Caki2 (cell line): ENCODE measurements around the gene NR2F1-AS1. TPM values are rescaled to one million over a fixed set of nuclear protein-coding genes. Genes with fewer than 3 reads are reported as not detected.
"Not testable (repeated sequence)": the region's sequence is repeated elsewhere in the genome, so short reads cannot be mapped to it uniquely, and the experiment has no call there.

Experiments
- DNase-seq: peaks from one replicate; pipeline ENCODE4 v3.0.0-alpha.2; 2015; ENCODE audit warnings: low read depth
- in situ Hi-C: cut with HindIII; loops from 2 replicates; pipeline ENCODE4 v1.10.0; 2016; ENCODE audit warnings: low sequenced_read_pairs, low pct_unique_long_range_greater_than_20kb, mixed read lengths
- total RNA-seq: library from RNA; depleted of rRNA; stranded (reverse); fragments of >200 nt; shearing (Covaris generic); gene quantifications from 2 replicates; pipeline ENCODE4 v1.2.3, GENCODE V29; 2014; ENCODE audit warnings: low replicate concordance

The NR2F1-AS1 gene
- total RNA-seq, 1 experiment from 2014 or later, result not detected

DNA sequence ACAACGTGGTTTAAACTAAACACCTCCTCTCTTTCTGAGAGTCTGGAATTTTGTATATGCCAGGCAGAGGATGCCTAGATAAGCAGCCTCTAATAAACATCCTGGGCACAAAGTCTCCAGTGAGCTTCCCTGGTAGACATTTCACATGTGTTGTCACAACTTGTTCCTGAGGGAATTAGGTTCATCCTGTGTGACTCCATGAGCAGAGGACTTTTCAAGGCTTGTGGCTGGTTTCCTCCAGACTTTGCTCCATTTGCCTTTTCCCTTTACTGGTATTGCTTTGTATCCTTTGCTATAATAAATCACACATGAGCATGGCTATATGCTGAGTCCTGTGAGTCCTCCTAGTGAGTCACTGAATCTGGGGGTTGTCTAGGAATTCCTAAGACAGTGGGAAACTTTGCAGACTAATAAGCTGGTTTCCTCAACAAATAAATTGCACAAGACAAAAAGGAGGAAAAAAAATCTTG lies 77.4 kb downstream of the NR2F1-AS1 start:
- no peak for DNase-seq
- in situ Hi-C loops, result no loop called here

DNA sequence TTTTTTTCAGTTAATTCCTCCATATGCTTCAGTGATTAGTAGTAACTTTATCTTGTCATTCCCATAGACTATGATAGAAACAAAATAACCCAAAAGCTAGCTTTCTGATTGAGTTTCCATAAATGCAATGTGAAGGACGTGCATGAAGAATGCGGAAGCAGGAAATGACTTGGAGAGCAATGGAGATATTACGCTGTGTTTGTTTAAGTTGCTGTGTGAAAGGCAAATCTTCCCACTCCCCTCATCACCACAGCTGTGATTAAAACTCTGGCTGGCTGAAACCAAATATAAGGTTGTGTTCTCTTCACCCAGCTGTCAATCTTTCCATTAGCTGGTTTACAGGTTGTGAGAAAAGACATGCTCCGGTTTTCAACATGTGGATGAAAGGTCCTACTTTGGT lies 83.9 kb downstream of the NR2F1-AS1 start:
- in situ Hi-C loops, result no loop called here
- no peak for DNase-seq

DNA sequence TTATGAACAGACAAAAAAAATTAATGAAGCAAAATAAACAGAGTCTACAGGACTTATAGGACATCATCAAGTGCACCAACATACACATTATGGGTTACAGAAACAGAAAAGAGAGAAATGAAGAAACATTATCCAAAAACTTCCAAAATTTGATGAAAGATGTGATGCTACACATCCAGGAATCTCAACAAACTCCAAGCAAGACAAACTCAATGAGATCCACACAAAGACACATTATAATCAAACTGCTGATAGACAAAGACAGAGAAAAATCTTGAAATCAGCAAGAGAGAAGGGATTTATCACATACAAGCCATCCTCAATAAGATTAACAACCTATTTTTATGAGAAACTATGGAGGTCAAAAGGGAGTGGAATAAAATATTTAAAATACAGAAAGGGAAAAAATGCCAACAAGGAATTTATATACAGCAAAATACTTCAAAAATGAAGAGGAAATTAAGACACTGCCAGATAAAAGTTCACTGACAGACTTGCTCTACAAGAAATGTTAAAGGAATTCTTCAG lies 101.0 kb downstream of the NR2F1-AS1 start:
- no peak for DNase-seq
- in situ Hi-C loops, result no loop called here

- DNase-seq, result no peak
- in situ Hi-C loops, result no loop called here
Observed at GRCh38 chr5:93477816-93478215, 103.2 kb downstream of the NR2F1-AS1 start.

GRCh38 chr5:93476251-93476742 lies 104.7 kb downstream of the NR2F1-AS1 start:
- in situ Hi-C loops, result no loop called here

DNA sequence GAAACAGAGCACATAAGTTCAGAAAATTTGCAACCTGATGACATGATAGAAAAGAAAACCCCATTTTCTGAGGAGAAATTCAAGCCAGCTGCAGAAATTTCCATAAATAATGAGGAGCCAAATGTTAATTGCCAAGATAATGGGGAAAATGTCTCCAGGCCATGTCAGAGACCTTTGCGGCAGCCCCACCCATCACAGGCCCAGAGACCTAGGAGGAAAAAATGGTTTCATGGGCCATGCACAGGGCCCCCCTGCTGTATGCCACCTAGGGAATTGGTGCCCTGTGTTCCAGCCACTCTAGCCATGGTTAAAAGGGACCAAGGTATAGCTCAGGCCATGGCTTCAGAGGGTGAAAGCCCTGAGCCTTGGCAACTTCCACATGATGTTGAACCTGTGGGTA lies 118.1 kb downstream of the NR2F1-AS1 start:
- in situ Hi-C loops, result no loop called here
- DNase-seq, result no peak

More at GRCh38 chr5:93476251-93476742, 104.7 kb downstream of the NR2F1-AS1 start:
- no peak for DNase-seq

- in situ Hi-C loops, result no loop called here
- DNase-seq, result no peak
Observed at GRCh38 chr5:93461756-93462155, 119.3 kb downstream of the NR2F1-AS1 start.

GRCh38 chr5:93460286-93460685 lies 120.7 kb downstream of the NR2F1-AS1 start:
- DNase-seq, result no peak
- in situ Hi-C loops, result no loop called here

DNA sequence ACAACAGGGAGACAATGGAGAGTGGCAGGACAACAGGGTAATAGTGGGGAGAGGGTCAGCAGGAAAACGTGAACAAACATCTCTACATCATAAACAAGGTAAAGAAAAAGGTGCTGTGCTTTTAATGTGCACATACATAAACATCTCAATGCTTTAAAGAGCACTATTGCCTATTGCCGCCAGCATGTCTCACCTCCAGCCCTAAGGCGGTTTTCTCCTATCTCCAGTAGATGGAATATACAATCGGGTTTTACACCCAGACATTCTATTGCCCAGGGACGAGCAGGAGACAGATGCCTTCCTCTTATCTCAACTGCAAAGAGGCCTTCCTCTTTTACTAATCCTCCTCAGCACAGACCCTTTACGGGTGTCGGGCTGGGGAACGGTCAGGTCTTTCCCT lies 124.2 kb downstream of the NR2F1-AS1 start:
- DNase-seq, in situ Hi-C loops: not testable (repeated sequence)

- no peak for DNase-seq
- in situ Hi-C loops, result no loop called here
Observed at GRCh38 chr5:93454896-93455295, 126.1 kb downstream of the NR2F1-AS1 start.

DNA sequence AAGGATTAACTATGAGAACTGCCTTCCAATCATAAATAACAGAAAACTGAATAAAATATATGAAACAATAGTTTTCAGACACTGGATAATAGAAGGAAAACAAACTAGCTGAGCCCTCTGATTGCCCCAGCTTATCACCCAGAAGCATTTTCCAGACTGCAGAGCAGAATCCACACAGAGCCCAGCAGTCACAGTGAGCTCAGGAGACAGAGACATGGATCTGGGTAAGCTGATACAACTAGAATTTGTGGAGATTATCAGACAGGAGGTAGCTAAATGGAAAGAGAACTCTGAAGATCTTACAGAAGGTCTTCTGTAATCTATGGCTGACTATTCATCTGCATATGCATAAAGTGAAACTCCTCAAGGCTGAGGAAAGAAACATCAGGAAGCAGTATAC lies 128.8 kb downstream of the NR2F1-AS1 start:
- DNase-seq, result no peak
- in situ Hi-C loops, result no loop called here

GRCh38 chr5:93438124-93438523 lies 142.9 kb downstream of the NR2F1-AS1 start:
- in situ Hi-C loops, result no loop called here
- no peak for DNase-seq

GRCh38 chr5:93436083-93436482 lies 144.9 kb downstream of the NR2F1-AS1 start:
- no peak for DNase-seq
- in situ Hi-C loops, result no loop called here

DNA sequence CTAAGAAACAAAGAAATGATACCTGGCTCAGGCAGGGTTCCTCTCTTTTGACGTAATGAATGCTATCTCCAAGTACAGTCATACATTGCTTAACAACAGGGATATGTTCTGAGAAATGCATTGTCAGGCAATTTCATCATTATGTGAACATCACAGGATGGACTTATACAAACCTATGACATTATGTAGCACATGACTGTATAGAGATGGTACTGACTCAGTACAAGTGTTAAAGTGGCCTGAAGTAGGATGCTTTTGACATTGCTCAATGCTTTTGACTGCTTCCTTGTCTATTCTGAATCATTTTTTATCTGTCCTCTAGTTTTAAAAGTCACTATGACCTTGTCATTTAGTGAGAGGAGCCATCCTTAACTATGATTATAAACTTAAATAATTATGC lies 147.6 kb downstream of the NR2F1-AS1 start:
- DNase-seq, result no peak
- in situ Hi-C loops, result no loop called here

- in situ Hi-C loops, result no loop called here
- DNase-seq, result no peak
Observed at GRCh38 chr5:93431250-93431649, 149.8 kb downstream of the NR2F1-AS1 start.

DNA sequence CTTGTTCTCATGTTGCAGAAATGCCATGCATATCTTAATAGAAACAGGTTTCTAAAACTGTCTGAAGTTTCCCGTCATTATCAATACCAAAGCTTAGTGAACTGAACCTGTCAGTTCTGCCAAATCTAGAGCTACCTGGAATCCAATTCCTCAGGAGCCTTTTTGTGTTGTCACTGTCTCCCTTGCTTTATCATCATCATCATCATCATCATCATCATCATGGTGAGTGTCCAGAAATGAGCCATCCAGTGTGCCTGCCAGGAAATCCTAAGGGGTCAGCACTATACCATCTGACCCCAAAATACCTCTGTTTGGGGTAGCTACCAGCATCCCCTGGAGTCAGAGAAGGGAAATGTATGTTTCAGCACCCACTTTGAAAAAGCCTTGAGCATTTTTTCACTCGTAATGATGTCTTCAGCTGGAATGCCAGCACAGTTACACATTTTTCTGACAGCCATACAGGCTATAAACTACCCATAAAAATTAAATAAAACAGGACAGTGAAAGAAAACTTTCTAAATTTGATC lies 150.3 kb downstream of the NR2F1-AS1 start:
- in situ Hi-C loops, result no loop called here
- no peak for DNase-seq

DNA sequence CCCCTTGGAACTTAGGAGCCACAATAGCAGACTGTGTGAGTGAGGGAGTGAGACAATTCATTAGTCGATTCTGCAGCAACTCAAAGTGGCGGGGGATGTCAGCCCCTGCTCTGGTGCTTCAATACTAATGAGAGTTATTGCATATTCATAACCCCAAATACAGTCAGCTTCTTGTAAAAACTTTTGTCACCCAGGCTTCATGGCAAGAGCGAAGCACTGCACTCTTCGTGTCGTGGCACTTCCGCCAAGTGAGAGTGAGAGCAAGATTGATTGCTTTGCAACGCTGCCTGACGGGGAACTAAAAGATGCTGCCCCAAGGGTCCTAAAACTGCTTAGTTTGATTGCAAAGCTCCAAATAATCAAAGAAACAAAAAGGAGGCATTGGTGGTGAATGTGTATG lies 150.9 kb downstream of the NR2F1-AS1 start:
- in situ Hi-C loops, result no loop called here
- no peak for DNase-seq

DNA sequence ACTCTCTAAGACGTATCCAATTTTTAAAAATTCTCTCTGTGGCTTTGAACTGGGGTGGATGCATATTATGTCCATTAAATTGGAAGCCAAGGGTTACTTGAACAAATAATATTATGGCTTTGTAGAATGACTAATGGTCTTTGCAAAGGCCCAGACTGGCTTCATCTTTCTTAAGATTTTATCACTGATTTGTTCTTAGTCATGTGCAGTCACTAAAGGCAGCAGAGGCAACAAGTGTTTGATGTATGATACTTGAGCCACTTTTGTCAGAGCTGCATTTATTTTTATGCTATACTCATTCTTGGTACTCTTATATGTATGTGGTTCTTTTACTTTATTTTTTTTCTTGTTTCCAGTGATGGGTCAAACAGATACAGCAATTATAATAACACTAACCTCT lies 152.2 kb downstream of the NR2F1-AS1 start:
- in situ Hi-C loops, result no loop called here
- no peak for DNase-seq

- in situ Hi-C loops, result no loop called here
- DNase-seq, result no peak
Observed at GRCh38 chr5:93427316-93427715, 153.7 kb downstream of the NR2F1-AS1 start.

DNA sequence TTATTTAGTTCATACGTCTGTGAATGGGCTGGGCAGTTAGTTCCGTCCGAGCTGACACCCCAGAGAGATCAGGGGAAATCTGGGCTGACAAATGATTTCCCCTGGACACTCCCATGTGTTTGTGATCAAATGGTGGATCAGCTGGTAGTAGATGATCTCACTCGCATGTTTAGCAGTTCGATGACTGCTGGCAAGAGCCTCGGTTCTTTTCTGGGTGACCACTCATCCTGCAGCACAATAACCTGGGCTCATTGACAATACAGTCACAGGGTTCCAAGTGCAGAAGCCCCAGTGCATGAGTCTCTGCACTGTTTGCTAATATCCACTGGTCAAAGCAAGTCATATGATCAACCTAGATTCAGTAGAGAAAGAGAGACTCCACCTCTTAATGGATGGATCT lies 155.9 kb downstream of the NR2F1-AS1 start:
- no peak for DNase-seq

More for the DNA sequence above, 155.9 kb downstream of the NR2F1-AS1 start:
- in situ Hi-C loops, result no loop called here
